B cell (primary cell): Measurements from ENCODE around the gene MAB21L2. TPM values are rescaled to one million over a fixed set of nuclear protein-coding genes. Genes with fewer than 3 reads are reported as not detected.
"Not testable (repeated sequence)": the region's sequence is repeated elsewhere in the genome, so short reads cannot be mapped to it uniquely, and the experiment has no call there.

ENCODE experiments used
- ATAC-seq: fragments of 200-7000 bp; cut with Tn5 transposase; one replicate; pipeline ENCODE4 v1.10.0; 2021; ENCODE audit warnings: low read depth, mild to moderate bottlenecking, moderate number of reproducible peaks, moderate library complexity
- CTCF ChIA-PET: fragments of 350-600 bp; sonication (Branson Sonifier 250); formaldehyde crosslinking; loops from one replicate; lab custom pipeline; 2021; ENCODE audit warnings: antibody characterized with exemption, inconsistent platforms; lab: Charles Lee
- POLR2A ChIA-PET: fragments of 350-600 bp; sonication (Branson Sonifier 250); formaldehyde crosslinking; loops from one replicate; lab custom pipeline; 2021; ENCODE audit warnings: antibody characterized with exemption; lab: Charles Lee
- DNase-seq: peaks from one replicate; pipeline ENCODE4 v3.0.0; 2013
- H2AFZ ChIP-seq: 2 replicates; pipeline ENCODE4 v1.6.1; 2012; ENCODE audit warnings: mild to moderate bottlenecking, low read depth, low read length; ENCODE audit not compliant: insufficient read depth, poor library complexity, severe bottlenecking
- H3K27ac ChIP-seq, 2 donors: 1 replicate in 1 of 2; 2 replicates in 1 of 2; pipeline ENCODE4 v1.5.1; 2012 to 2013; ENCODE audit warnings: low read length in 2 of 2, mild to moderate bottlenecking in 2 of 2, moderate library complexity in 1 of 2
- H3K27me3 ChIP-seq, 4 experiments: fragments of 200-600 bp in 1 of 4; sonication (generic) in 1 of 4; replicated peaks in 1 of 4; 1 replicate in 2 of 4; 2 replicates in 2 of 4; pipeline versions ENCODE4 v1.6.1 to v1.7.0; 2013 to 2016; ENCODE audit warnings: low read length in 3 of 4, mild to moderate bottlenecking in 2 of 4, mixed read lengths in 1 of 4, moderate library complexity in 1 of 4; ENCODE audit not compliant: insufficient read depth in 4 of 4, control insufficient read depth in 3 of 4; ENCODE audit errors: control extremely low read depth in 1 of 4
- H3K36me3 ChIP-seq, 2 experiments: replicated peaks in 1 of 2; 1 replicate in 1 of 2; 2 replicates in 1 of 2; pipeline versions ENCODE4 v1.6.1 to v1.7.1; 2013; ENCODE audit warnings: low read length in 1 of 2; ENCODE audit not compliant: insufficient read depth in 2 of 2, control insufficient read depth in 1 of 2; ENCODE audit errors: control extremely low read depth in 1 of 2, extremely low read depth in 1 of 2
- H3K4me1 ChIP-seq, 2 donors: fragments of 200-600 bp in 1 of 2; sonication (generic) in 1 of 2; 1 replicate in 1 of 2; 2 replicates in 1 of 2; pipeline versions ENCODE4 v1.5.1 to v1.6.1; 2013 to 2017; ENCODE audit warnings: low read length in 2 of 2; ENCODE audit not compliant: control insufficient read depth in 2 of 2, insufficient read depth in 2 of 2
- H3K4me2 ChIP-seq: replicated peaks from 2 replicates; pipeline ENCODE3; 2012; ENCODE audit warnings: mild to moderate bottlenecking, low read depth, low read length; ENCODE audit not compliant: poor library complexity, severe bottlenecking
- H3K4me3 ChIP-seq, 5 experiments: fragments of 200-600 bp in 1 of 5; sonication (generic) in 1 of 5; 1 replicate in 3 of 5; 2 replicates in 2 of 5; pipeline versions ENCODE4 v1.5.1 to v1.7.0; 2011 to 2016; ENCODE audit warnings: low read length in 4 of 5, mild to moderate bottlenecking in 4 of 5, low read depth in 2 of 5, control low read depth in 1 of 5, moderate library complexity in 1 of 5; ENCODE audit not compliant: insufficient read depth in 1 of 5; ENCODE audit errors: control extremely low read depth in 1 of 5, extremely low read depth in 1 of 5
- H3K79me2 ChIP-seq: fragments of 200-600 bp; sonication (generic); one replicate; pipeline ENCODE4 v1.6.0; 2016; ENCODE audit warnings: low read length; ENCODE audit not compliant: control insufficient read depth, insufficient read depth
- H3K9ac ChIP-seq: fragments of 200-600 bp; sonication (generic); 2 replicates; pipeline ENCODE4 v1.6.1; 2017; ENCODE audit warnings: mild to moderate bottlenecking, low read length, moderate library complexity
- H3K9me3 ChIP-seq, 3 donors: one replicate each; pipeline versions ENCODE4 v1.6.1 to v1.7.1; 2013; ENCODE audit warnings: low read length in 2 of 3; ENCODE audit not compliant: control insufficient read depth in 2 of 3, insufficient read depth in 1 of 3; ENCODE audit errors: control extremely low read depth in 1 of 3
- H4K20me1 ChIP-seq: 2 replicates; pipeline ENCODE4 v1.6.0; 2012; ENCODE audit warnings: mild to moderate bottlenecking, low read length; ENCODE audit not compliant: insufficient read depth, control insufficient read depth, poor library complexity, severe bottlenecking
- H3K27ac Mint-ChIP-seq: one replicate; pipeline ENCODE4 v1.8.0; 2021; ENCODE audit warnings: mixed read lengths
- H3K27me3 Mint-ChIP-seq: one replicate; pipeline ENCODE4 v1.8.0; 2021; ENCODE audit warnings: mixed read lengths
- H3K4me1 Mint-ChIP-seq: one replicate; pipeline ENCODE4 v1.8.0; 2021; ENCODE audit warnings: mixed read lengths
- H3K4me3 Mint-ChIP-seq: one replicate; pipeline ENCODE4 v1.8.0; 2021; ENCODE audit warnings: mixed read lengths
- H3K9me3 Mint-ChIP-seq: one replicate; pipeline ENCODE4 v1.8.0; 2022; ENCODE audit warnings: mixed read lengths; ENCODE audit not compliant: insufficient read depth
- EZH2 ChIP-seq: IDR thresholded peaks from 2 replicates; pipeline ENCODE4 v1.6.1; 2012; ENCODE audit warnings: borderline replicate concordance, low read depth, mild to moderate bottlenecking, moderate library complexity, low read length; ENCODE audit not compliant: insufficient read depth, poor library complexity, severe bottlenecking
- WGBS: methylation state at CpG from one replicate; pipeline ENCODE4 v1.1.5; 2013; ENCODE audit warnings: missing lambda C conversion rate; ENCODE audit not compliant: insufficient coverage; 5-methylcytosine and 5-hydroxymethylcytosine counted together
- intact Hi-C: fragments of 100-400 bp; cut with micrococcal nuclease; formaldehyde crosslinking; loops from one replicate; pipeline ENCODE4 v1.10.0; 2022
- polyA plus RNA-seq: library from polyadenylated mRNA; depleted of rRNA; stranded (reverse); fragments of >200 nt; gene quantifications from 2 replicates; pipeline ENCODE4 v1.2.3, GENCODE V29; 2012
- total RNA-seq, 2 donors: library from RNA; stranded (reverse); fragments of 120-200 nt in 1 of 2; gene quantifications; 1 replicate in 1 of 2; 2 replicates in 1 of 2; pipeline versions ENCODE4 v1.2.3 to v1.2.4, GENCODE V29; 2013 to 2022
- TF ChIP-seq, protein P1 (sequence below): fragments of 200-600 bp; IDR thresholded peaks from one replicate; pipeline ENCODE4 v1.8.0; 2022; ENCODE audit warnings: antibody characterized with exemption, mild to moderate bottlenecking

MAB21L2 gene
- total and polyA plus RNA-seq, 2 donors (not counting 1 experiment from before 2014, with no cell fraction given): not detected

DNA sequence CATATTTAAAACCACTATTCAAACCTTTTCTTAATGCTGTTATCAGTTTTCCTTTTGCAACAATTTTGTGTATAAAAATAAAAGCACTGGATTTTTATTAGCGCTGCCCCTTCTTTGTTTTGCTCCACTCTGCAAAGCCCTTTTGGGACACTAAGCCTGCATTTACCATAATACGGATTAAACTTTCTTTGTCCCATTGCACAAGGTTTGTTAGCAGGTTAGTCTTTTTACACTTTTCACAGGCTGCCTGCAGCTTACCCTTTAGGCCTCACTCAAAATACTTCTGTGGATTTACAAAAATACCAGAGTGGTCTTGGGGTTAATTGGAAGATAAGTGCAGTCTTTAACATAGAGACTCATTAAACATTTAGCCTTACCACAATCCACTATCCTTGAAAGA, 35.7 kb upstream of the MAB21L2 start:
- Histone ChIP-seq H3K9ac (no peak overlapping the region), H3K4me2 (no peak overlapping the region), H3K79me2 (no peaks in the 10 kb centered on the region), H3K36me3 (no peaks in the 10 kb centered on the region), H3K4me1 (no peaks in the 10 kb centered on the region), H4K20me1 (no peaks in the 10 kb centered on the region), H3K9me3 (no peaks in the 10 kb centered on the region), H3K27ac (no peak overlapping the region), H3K4me3 (no peak overlapping the region), H3K27me3 (no peaks in the 10 kb centered on the region), H2AFZ (no peak overlapping the region)
- Mint-ChIP-seq H3K4me3 (no peak overlapping the region), H3K4me1 (no peaks in the 10 kb centered on the region), H3K27ac (no peak overlapping the region), H3K27me3 (no peaks in the 10 kb centered on the region), H3K9me3 (no peaks in the 10 kb centered on the region)
- CTCF ChIA-PET: no interaction called here
- DNase-seq (no peak), ATAC-seq (no peak)
- intact Hi-C loops: no loop called here
- TF ChIP-seq EZH2: no peak
- TF ChIP-seq, protein P1, sequence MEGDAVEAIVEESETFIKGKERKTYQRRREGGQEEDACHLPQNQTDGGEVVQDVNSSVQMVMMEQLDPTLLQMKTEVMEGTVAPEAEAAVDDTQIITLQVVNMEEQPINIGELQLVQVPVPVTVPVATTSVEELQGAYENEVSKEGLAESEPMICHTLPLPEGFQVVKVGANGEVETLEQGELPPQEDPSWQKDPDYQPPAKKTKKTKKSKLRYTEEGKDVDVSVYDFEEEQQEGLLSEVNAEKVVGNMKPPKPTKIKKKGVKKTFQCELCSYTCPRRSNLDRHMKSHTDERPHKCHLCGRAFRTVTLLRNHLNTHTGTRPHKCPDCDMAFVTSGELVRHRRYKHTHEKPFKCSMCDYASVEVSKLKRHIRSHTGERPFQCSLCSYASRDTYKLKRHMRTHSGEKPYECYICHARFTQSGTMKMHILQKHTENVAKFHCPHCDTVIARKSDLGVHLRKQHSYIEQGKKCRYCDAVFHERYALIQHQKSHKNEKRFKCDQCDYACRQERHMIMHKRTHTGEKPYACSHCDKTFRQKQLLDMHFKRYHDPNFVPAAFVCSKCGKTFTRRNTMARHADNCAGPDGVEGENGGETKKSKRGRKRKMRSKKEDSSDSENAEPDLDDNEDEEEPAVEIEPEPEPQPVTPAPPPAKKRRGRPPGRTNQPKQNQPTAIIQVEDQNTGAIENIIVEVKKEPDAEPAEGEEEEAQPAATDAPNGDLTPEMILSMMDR: no peak
- WGBS: 100% methylated on average over 1 of the region's 2 CpGs
- POLR2A ChIA-PET: no interaction called here

DNA sequence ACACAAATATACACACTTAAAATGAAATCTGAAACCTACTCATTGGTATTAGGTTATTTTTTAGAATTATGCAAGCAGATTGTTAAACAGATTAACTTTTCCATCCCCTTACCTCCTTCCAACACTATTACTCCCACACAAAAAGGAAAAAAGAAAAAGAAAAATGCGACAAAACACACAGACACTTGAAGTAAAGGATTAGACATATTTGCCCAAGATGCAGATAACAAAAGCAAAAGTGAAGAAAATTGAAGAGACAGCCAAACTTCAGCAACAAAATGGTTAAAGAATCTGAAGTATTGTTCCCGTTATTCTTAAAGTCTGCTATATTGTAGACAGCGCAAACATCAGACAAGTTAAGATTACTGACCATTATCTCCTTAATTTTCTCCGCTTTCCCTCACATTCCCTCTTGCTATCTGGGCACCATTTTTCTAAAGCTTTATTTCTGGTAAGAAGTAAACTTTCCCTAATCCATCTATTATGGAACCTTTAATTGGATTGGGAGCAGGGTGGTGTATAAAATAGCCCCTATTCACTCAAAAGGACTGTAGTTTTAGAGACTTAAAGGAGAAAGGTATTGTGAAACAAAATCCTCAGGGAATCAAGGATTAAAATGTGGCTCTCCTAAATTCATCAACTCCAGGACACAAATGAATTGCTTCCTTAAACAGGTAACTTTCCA, 34.7 kb upstream of the MAB21L2 start:
- Histone ChIP-seq H4K20me1 (no peaks in the 10 kb centered on the region), H3K27ac (no peak overlapping the region), H3K9me3 (no peaks in the 10 kb centered on the region), H3K79me2 (no peaks in the 10 kb centered on the region), H3K9ac (no peak overlapping the region), H3K4me1 (no peaks in the 10 kb centered on the region), H3K4me2 (no peak overlapping the region), H3K36me3 (no peaks in the 10 kb centered on the region), H3K27me3 (no peaks in the 10 kb centered on the region), H2AFZ (no peak overlapping the region), H3K4me3 (no peak overlapping the region)
- no peaks in the 10 kb centered on the region for H3K4me1 Mint-ChIP-seq
- no peaks in the 10 kb centered on the region for H3K27me3 Mint-ChIP-seq
- ChIA-PET CTCF (no interaction called here), POLR2A (no interaction called here)
- ATAC-seq (no peak), DNase-seq (no peak)
- no CpG with 5 or more reads among the region's 4 CpGs for WGBS
- H3K4me3 Mint-ChIP-seq: no peak overlapping the region
- H3K27ac Mint-ChIP-seq: no peak overlapping the region
- H3K9me3 Mint-ChIP-seq: no peaks in the 10 kb centered on the region
- TF ChIP-seq, protein P1: no peak
- TF ChIP-seq EZH2: no peak
- intact Hi-C loops: no loop called here

DNA sequence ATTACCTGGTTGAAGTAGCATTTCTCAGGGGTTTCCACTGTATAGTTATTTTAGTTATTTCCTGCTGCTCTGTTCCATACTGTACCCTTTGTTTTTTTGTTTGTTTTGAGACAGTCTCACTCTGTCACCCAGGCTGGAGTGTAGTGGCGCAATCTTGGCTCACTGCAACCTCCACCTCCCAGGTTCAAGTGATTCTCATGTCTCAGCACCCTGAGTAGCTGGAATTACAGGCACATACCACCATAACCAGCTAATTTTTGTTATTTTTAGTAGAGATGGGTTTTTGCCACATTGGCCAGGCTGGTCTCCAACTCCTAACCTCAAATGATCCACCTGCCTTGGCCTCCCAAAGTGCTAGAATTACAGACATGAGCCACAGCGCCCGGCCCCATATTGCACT, 24.1 kb upstream of the MAB21L2 start:
- H3K36me3 ChIP-seq, H3K27ac ChIP-seq, H3K79me2 ChIP-seq, DNase-seq, H3K9ac ChIP-seq, intact Hi-C loops, CTCF ChIA-PET, H3K9me3 Mint-ChIP-seq, H3K4me3 ChIP-seq, H3K27me3 Mint-ChIP-seq, H3K4me2 ChIP-seq, H3K4me1 ChIP-seq, H3K27ac Mint-ChIP-seq, H4K20me1 ChIP-seq, ATAC-seq, H3K27me3 ChIP-seq, POLR2A ChIA-PET, H3K4me3 Mint-ChIP-seq, H3K4me1 Mint-ChIP-seq, H3K9me3 ChIP-seq, H2AFZ ChIP-seq: not testable (repeated sequence)
- WGBS: 100% methylated on average over 1 of the region's 3 CpGs
